K562 (cell line): ENCODE data around the gene CLTRN. TPM values are rescaled to one million over a fixed set of nuclear protein-coding genes. Genes with fewer than 3 reads are reported as not detected.

Source experiments
- ATAC-seq: fragments of 200-7000 bp; cut with Tn5 transposase; 3 replicates; pipeline ENCODE4 v1.9.1; 2020; ENCODE audit warnings: moderate library complexity
- BruUV-seq: library from RNA; stranded (reverse); fragments of 400-500 nt; replicated peaks from 2 replicates; lab custom pipeline; 2021; lab: Mats Ljungman, UMichigan
- CTCF ChIA-PET: fragments of 300-600 bp; formaldehyde crosslinking; extraction: SDS; loops from one replicate; lab custom pipeline; 2021; ENCODE audit warnings: low intra/inter-chr PET ratio; lab: Yijun Ruan, JAX
- POLR2A ChIA-PET: fragments of 300-600, 350-650 bp; sonication (Branson Sonifier 250); formaldehyde crosslinking; extraction: SDS; loops from one replicate; lab custom pipeline; 2021; ENCODE audit warnings: antibody characterized with exemption, inconsistent platforms; lab: Yijun Ruan, JAX
- DNase-seq, 4 experiments: peaks; one replicate each; pipeline versions ENCODE4 v3.0.0 to v3.0.0-alpha.2; 2011 to 2018; ENCODE audit warnings: low spot score in 3 of 4, mixed read lengths in 3 of 4; ENCODE audit errors: extremely low read depth in 1 of 4
- FAIRE-seq: peaks from 2 replicates; lab custom pipeline; 2011; peaks lifted over from hg19 to GRCh38; lab: Jason Lieb, UNC
- H2AFZ ChIP-seq: 2 replicates; pipeline ENCODE4 v1.6.0; 2011; ENCODE audit warnings: low read depth, low read length, control low read depth, inconsistent platforms
- H3K27ac ChIP-seq: fragments of 200-600 bp; 3 replicates; pipeline ENCODE4 v1.8.0; 2011; ENCODE audit warnings: low read depth, mild to moderate bottlenecking, control low read depth, inconsistent platforms, low read length, moderate library complexity, mixed read lengths; ENCODE audit errors: extremely low read depth
- H3K27me3 ChIP-seq, 2 experiments: fragments of 300-600 bp in 1 of 2; 2 replicates in 1 of 2; 3 replicates in 1 of 2; pipeline versions ENCODE4 v1.6.0 to v1.8.0; 2011; ENCODE audit warnings: inconsistent platforms in 2 of 2, low read length in 2 of 2, mild to moderate bottlenecking in 1 of 2, mixed read lengths in 1 of 2, moderate library complexity in 1 of 2; ENCODE audit not compliant: control insufficient read depth in 2 of 2, insufficient read depth in 2 of 2
- H3K36me3 ChIP-seq: fragments of 300-600 bp; 3 replicates; pipeline ENCODE4 v1.8.0; 2011; ENCODE audit warnings: mild to moderate bottlenecking, low read length, inconsistent platforms; ENCODE audit not compliant: control insufficient read depth, insufficient read depth
- H3K4me1 ChIP-seq, 2 experiments: fragments of 200-600 bp in 1 of 2; replicated peaks in 1 of 2; 2 replicates in 1 of 2; 3 replicates in 1 of 2; pipeline versions ENCODE4 v1.5.1 to v1.8.0; 2011; ENCODE audit warnings: inconsistent platforms in 2 of 2, low read length in 2 of 2, mild to moderate bottlenecking in 1 of 2, mixed read lengths in 1 of 2, moderate library complexity in 1 of 2; ENCODE audit not compliant: control insufficient read depth in 2 of 2, insufficient read depth in 2 of 2
- H3K4me2 ChIP-seq: 2 replicates; pipeline ENCODE4 v1.6.1; 2011; ENCODE audit warnings: low read length, control low read depth, inconsistent platforms, mixed read lengths; ENCODE audit not compliant: insufficient read depth
- H3K4me3 ChIP-seq: fragments of 200-600 bp; sonication (generic), shearing (Covaris generic); 2 replicates; pipeline ENCODE4 v1.5.1; 2016; ENCODE audit warnings: control low read depth, inconsistent platforms
- H3K79me2 ChIP-seq: fragments of 200-600 bp; 3 replicates; pipeline ENCODE4 v1.8.0; 2011; ENCODE audit warnings: low read length, inconsistent platforms; ENCODE audit not compliant: control insufficient read depth, insufficient read depth
- H3K9ac ChIP-seq, 2 experiments: 2 replicates each; pipeline versions ENCODE4 v1.6.0 to v1.6.1; 2011; ENCODE audit warnings: low read depth in 2 of 2, low read length in 2 of 2, control low read depth in 1 of 2, inconsistent platforms in 1 of 2, mild to moderate bottlenecking in 1 of 2, mixed read lengths in 1 of 2; ENCODE audit not compliant: insufficient read depth in 1 of 2
- H3K9me1 ChIP-seq: one replicate; pipeline ENCODE4 v1.6.0; 2011; ENCODE audit warnings: inconsistent platforms, mild to moderate bottlenecking, low read length, moderate library complexity; ENCODE audit not compliant: control insufficient read depth, insufficient read depth
- H3K9me3 ChIP-seq: replicated peaks from 2 replicates; pipeline ENCODE4 v1.5.1; 2011; ENCODE audit warnings: low read depth, low read length, inconsistent platforms; ENCODE audit not compliant: control insufficient read depth, insufficient read depth
- H4K20me1 ChIP-seq: replicated peaks from 2 replicates; pipeline ENCODE4 v1.6.1; 2011; ENCODE audit warnings: low read length, inconsistent platforms, mixed read lengths; ENCODE audit not compliant: control insufficient read depth, insufficient read depth
- KLF16 ChIP-seq: IDR thresholded peaks from 2 replicates; pipeline ENCODE4 v1.6.1; 2016; ENCODE audit warnings: antibody characterized with exemption
- MCM3 ChIP-seq: fragments of 450-650 bp; IDR thresholded peaks from 2 replicates; pipeline ENCODE4 v1.6.1; 2016
- MTF1 ChIP-seq: fragments of 250-450 bp; sonication (Bioruptor Pico); IDR thresholded peaks from 2 replicates; pipeline ENCODE4 v1.9.0; 2021; ENCODE audit warnings: moderate library complexity, mild to moderate bottlenecking, inconsistent platforms, borderline replicate concordance
- RAD21 ChIP-seq, 2 experiments: fragments of 250-450 bp in 1 of 2; fragments of 450-650 bp in 1 of 2; sonication (Bioruptor Pico) in 1 of 2; formaldehyde crosslinking in 1 of 2; IDR thresholded peaks in 1 of 2; conservative IDR thresholded peaks in 1 of 2; 2 replicates each; pipeline versions ENCODE4 v1.4.0 to v1.8.0; 2020 to 2022; ENCODE audit warnings: mild to moderate bottlenecking in 2 of 2, moderate library complexity in 1 of 2
- SLC30A9 ChIP-seq: fragments of 250-450 bp; sonication (Bioruptor Pico); IDR thresholded peaks from 2 replicates; pipeline ENCODE4 v1.8.0; 2022; ENCODE audit warnings: mild to moderate bottlenecking, moderate library complexity
- STAT5A ChIP-seq: IDR thresholded peaks from 2 replicates; pipeline ENCODE4 v1.6.1; 2012; ENCODE audit warnings: low read length, inconsistent platforms, borderline replicate concordance
- TFAM ChIP-seq: fragments of 250-450 bp; sonication (Bioruptor Pico); conservative IDR thresholded peaks from 2 replicates; pipeline ENCODE4 v1.5.0; 2021; ENCODE audit warnings: mild to moderate bottlenecking, moderate library complexity
- ZNF263 ChIP-seq: sonication (generic); formaldehyde crosslinking; IDR thresholded peaks from 2 replicates; pipeline ENCODE4 v1.8.0; 2022; ENCODE audit warnings: mild to moderate bottlenecking, missing genetic modification reagents, borderline replicate concordance
- whole genome bisulfite sequencing: fragments of 100-300 bp; shearing (Covaris generic); methylation state at CpG from one replicate; pipeline ENCODE4 v1.1.6; 2016; ENCODE audit warnings: low coverage, mixed read lengths; ENCODE audit not compliant: insufficient coverage; ENCODE audit errors: missing lambda C conversion rate; 5-methylcytosine and 5-hydroxymethylcytosine counted together
- in situ Hi-C: fragments of 300-500 bp; cut with MboI; formaldehyde crosslinking; loops from 4 replicates; pipeline ENCODE4 v1.15.0; 2018; ENCODE audit warnings: inconsistent platforms, mixed read lengths
- intact Hi-C: fragments of 100-400 bp; cut with micrococcal nuclease; formaldehyde crosslinking; loops from 2 replicates; pipeline ENCODE4 v1.14.2; 2022
- polyA plus RNA-seq, 8 experiments: library from polyadenylated mRNA; depleted of rRNA in 4 of 8; stranded (reverse) in 5 of 8; unstranded in 3 of 8; fragments of >200 nt; fragmentation: Nextera tagmentation in 2 of 8; fragmentation: Illumina TruSeq in 1 of 8; extraction: Ambion mirVana in 2 of 8; extraction: Trizol in 1 of 8; gene quantifications; 2 replicates each; pipeline versions ENCODE4 v1.2.1 to v1.2.3, GENCODE V29; 2011 to 2014; ENCODE audit warnings: inconsistent platforms in 1 of 8, missing spikeins in 1 of 8
- total RNA-seq, 7 experiments: library from RNA; depleted of rRNA in 6 of 7; stranded (reverse); fragments of >200 nt in 6 of 7; fragmentation: Illumina TruSeq in 2 of 7; extraction: Trizol in 2 of 7; gene quantifications; 2 replicates each; pipeline versions ENCODE4 v1.2.1 to v1.2.3, GENCODE V29; 2011 to 2021; ENCODE audit warnings: low replicate concordance in 1 of 7
- TF ChIP-seq, protein P1 (sequence below): fragments of 250-450 bp; sonication (Bioruptor Pico); IDR thresholded peaks from 2 replicates; pipeline ENCODE4 v1.9.0; 2021; ENCODE audit warnings: mild to moderate bottlenecking, inconsistent platforms
- TF ChIP-seq, protein P2 (sequence below): fragments of 250-450 bp; sonication (Bioruptor Pico); IDR thresholded peaks from 2 replicates; pipeline ENCODE4 v1.9.0; 2021; ENCODE audit warnings: mild to moderate bottlenecking
- TF ChIP-seq, protein P3 (sequence below): fragments of 450-650 bp; formaldehyde crosslinking; IDR thresholded peaks from 2 replicates; pipeline ENCODE4 v1.4.0; 2020; ENCODE audit warnings: mild to moderate bottlenecking, mixed read lengths

The CLTRN gene
- total and polyA plus RNA-seq, 9 of the 15 experiments (the other 6 are each of a cell fraction or from before 2014, with no cell fraction given): 0.11 to 0.36 (median 0.18) TPM; not detected in 2

DNA sequence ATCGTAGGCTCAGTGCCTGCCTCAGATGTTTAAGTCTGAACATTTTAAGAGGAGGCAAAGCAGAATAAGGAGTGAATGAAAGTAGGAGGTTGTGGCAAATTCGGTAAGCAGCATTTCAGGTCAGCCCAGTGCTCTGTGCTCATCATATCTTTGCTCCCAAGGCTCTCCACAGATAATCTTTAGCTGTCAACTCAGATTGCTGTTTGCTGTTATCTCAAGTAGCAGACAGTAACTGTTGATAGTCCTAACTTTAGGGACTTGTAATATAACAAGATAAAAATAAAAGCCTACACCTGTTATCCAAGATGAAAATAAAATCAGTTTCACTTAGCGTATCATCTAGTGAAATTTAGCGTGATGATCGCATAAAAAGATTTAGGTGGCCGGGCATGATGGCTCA lies 18.6 kb upstream of the CLTRN start (continued):
- no peak for TF ChIP-seq MTF1 (CRISPR knock-in tag)
- TF ChIP-seq TFAM (CRISPR knock-in tag): no peak
- TF ChIP-seq, protein P1, sequence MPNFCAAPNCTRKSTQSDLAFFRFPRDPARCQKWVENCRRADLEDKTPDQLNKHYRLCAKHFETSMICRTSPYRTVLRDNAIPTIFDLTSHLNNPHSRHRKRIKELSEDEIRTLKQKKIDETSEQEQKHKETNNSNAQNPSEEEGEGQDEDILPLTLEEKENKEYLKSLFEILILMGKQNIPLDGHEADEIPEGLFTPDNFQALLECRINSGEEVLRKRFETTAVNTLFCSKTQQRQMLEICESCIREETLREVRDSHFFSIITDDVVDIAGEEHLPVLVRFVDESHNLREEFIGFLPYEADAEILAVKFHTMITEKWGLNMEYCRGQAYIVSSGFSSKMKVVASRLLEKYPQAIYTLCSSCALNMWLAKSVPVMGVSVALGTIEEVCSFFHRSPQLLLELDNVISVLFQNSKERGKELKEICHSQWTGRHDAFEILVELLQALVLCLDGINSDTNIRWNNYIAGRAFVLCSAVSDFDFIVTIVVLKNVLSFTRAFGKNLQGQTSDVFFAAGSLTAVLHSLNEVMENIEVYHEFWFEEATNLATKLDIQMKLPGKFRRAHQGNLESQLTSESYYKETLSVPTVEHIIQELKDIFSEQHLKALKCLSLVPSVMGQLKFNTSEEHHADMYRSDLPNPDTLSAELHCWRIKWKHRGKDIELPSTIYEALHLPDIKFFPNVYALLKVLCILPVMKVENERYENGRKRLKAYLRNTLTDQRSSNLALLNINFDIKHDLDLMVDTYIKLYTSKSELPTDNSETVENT (CRISPR knock-in tag): no peak
- peak; percentile 74 for TF ChIP-seq KLF16
- peak; percentile 20; the same call in 1 of the 2 replicates for TF ChIP-seq STAT5A
- no peak for TF ChIP-seq SLC30A9 (CRISPR knock-in tag)
- no peak for TF ChIP-seq MCM3
- TF ChIP-seq, protein P2, sequence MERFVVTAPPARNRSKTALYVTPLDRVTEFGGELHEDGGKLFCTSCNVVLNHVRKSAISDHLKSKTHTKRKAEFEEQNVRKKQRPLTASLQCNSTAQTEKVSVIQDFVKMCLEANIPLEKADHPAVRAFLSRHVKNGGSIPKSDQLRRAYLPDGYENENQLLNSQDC (CRISPR knock-in tag): no peak
- TF ChIP-seq ZNF263 (CRISPR knock-in tag): no peak
- TF ChIP-seq, all 486 proteins: peak for 20

DNA sequence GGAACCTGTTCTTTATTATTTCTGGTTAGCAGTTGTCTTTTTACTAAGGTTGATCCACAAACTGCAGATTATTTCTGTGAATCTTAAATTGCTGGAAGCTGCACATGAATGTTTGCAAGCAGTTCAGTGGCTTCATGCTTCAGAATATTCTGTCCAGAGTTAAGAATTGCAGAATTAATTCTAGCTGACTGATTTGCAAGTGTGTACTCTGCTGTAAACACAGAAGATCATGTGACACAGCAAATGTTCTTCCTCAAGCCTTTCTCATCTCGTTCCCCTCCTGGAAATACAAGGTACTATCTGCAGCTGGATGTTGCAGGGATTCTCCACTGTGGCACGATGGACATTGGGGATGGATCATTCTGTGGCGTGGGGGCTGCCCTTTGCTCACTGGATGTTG lies 16.8 kb upstream of the CLTRN start:
- ChIA-PET POLR2A (no interaction called here), CTCF (no interaction called here)
- H3K27me3 ChIP-seq: no peaks in the 10 kb centered on the region
- WGBS: 88% methylated on average over 2 of the region's 3 CpGs
- H3K9ac ChIP-seq: no peak overlapping the region
- H3K27ac ChIP-seq: no peak overlapping the region
- no peak for DNase-seq
- H3K4me1 ChIP-seq: peaks cover 4 to 8% of the 10 kb centered on the region in 2 experiments; a peak in 4 of 5 replicates
- BruUV-seq: no TSS peak
- H2AFZ ChIP-seq: no peak overlapping the region
- intact Hi-C loops: no loop called here
- no peak overlapping the region for H3K4me2 ChIP-seq
- FAIRE-seq: no peak
- in situ Hi-C loops: no loop called here
- no peak overlapping the region for H3K4me3 ChIP-seq
- TF ChIP-seq, protein P3, sequence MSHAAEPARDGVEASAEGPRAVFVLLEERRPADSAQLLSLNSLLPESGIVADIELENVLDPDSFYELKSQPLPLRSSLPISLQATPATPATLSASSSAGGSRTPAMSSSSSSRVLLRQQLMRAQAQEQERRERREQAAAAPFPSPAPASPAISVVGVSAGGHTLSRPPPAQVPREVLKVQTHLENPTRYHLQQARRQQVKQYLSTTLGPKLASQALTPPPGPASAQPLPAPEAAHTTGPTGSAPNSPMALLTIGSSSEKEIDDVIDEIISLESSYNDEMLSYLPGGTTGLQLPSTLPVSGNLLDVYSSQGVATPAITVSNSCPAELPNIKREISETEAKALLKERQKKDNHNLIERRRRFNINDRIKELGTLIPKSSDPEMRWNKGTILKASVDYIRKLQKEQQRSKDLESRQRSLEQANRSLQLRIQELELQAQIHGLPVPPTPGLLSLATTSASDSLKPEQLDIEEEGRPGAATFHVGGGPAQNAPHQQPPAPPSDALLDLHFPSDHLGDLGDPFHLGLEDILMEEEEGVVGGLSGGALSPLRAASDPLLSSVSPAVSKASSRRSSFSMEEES (CRISPR knock-in tag): peak; percentile 41
- no peak for TF ChIP-seq RAD21 (CRISPR knock-in tag; conservative IDR thresholded peaks at IDR 0.05 in 1 of 2, IDR thresholded peaks at IDR 0.05 in 1 of 2)
- no peaks in the 10 kb centered on the region for H3K9me3 ChIP-seq
- H3K36me3 ChIP-seq: peaks cover 44% of the 10 kb centered on the region
- peaks cover 61% of the 10 kb centered on the region for H3K79me2 ChIP-seq
- ATAC-seq: no peak
- H3K9me1 ChIP-seq: peaks cover 3% of the 10 kb centered on the region
- 0 out of 2 replicates have a peak, but pooled peaks cover 12% of the 10 kb centered on the region for H4K20me1 ChIP-seq
